H1 (cell line): ENCODE data around the gene RIMS1. TPM values are rescaled to one million over a fixed set of nuclear protein-coding genes. Genes with fewer than 3 reads are reported as not detected.

Experiments
- CTCF ChIA-PET: fragments of 300-600 bp; sonication (Branson Sonifier 250); formaldehyde crosslinking; loops from one replicate; lab custom pipeline; 2021; ENCODE audit not compliant: partially characterized antibody; lab: Charles Lee
- POLR2A ChIA-PET: fragments of 300-600 bp; sonication (Branson Sonifier 250); formaldehyde crosslinking; loops from one replicate; lab custom pipeline; 2021; ENCODE audit warnings: inconsistent platforms; ENCODE audit not compliant: partially characterized antibody; lab: Charles Lee
- DNase-seq, 2 experiments: peaks; one replicate each; pipeline versions ENCODE4 v3.0.0 to v3.0.0-alpha.2; 2010 to 2022; ENCODE audit warnings: low spot score in 2 of 2, low read depth in 1 of 2, mixed read lengths in 1 of 2
- FAIRE-seq: peaks from 2 replicates; lab custom pipeline; 2011; peaks lifted over from hg19 to GRCh38; lab: Jason Lieb, UNC
- H2AFZ ChIP-seq: 2 replicates; pipeline ENCODE4 v1.8.1; 2012; ENCODE audit warnings: low read length, inconsistent platforms
- H2AK5ac ChIP-seq: 2 replicates; pipeline ENCODE4 v1.6.1; 2013; ENCODE audit warnings: low read depth, low read length
- H2BK120ac ChIP-seq: replicated peaks from 2 replicates; pipeline ENCODE3; 2013; ENCODE audit warnings: low read depth, low read length, inconsistent platforms
- H2BK12ac ChIP-seq: 2 replicates; pipeline ENCODE4 v1.6.1; 2013; ENCODE audit warnings: low read depth, low read length
- H2BK15ac ChIP-seq: 2 replicates; pipeline ENCODE4 v1.6.1; 2013; ENCODE audit warnings: low read length
- H2BK20ac ChIP-seq: 2 replicates; pipeline ENCODE4 v1.6.1; 2013; ENCODE audit warnings: low read length
- H2BK5ac ChIP-seq: 2 replicates; pipeline ENCODE4 v1.6.1; 2013; ENCODE audit warnings: low read depth, low read length
- H3K14ac ChIP-seq: 2 replicates; pipeline ENCODE4 v1.6.1; 2013; ENCODE audit warnings: inconsistent platforms; ENCODE audit not compliant: insufficient read length
- H3K18ac ChIP-seq: 2 replicates; pipeline ENCODE4 v1.6.1; 2013; ENCODE audit warnings: low read length; ENCODE audit errors: extremely low read depth
- H3K23ac ChIP-seq: 2 replicates; pipeline ENCODE4 v1.6.1; 2013; ENCODE audit warnings: inconsistent platforms; ENCODE audit not compliant: insufficient read length
- H3K23me2 ChIP-seq: 2 replicates; pipeline ENCODE4 v1.6.1; 2013; ENCODE audit warnings: low read depth, low read length
- H3K27ac ChIP-seq: 2 replicates; pipeline ENCODE4 v1.6.1; 2011; ENCODE audit warnings: low read depth, low read length, inconsistent platforms
- H3K27me3 ChIP-seq, 4 experiments: replicated peaks in 1 of 4; 1 replicate in 1 of 4; 2 replicates in 3 of 4; pipeline versions ENCODE4 v1.6.1 to v1.8.1; 2011 to 2013; ENCODE audit warnings: low read length in 3 of 4, mild to moderate bottlenecking in 3 of 4, inconsistent platforms in 2 of 4, mixed read lengths in 2 of 4, moderate library complexity in 1 of 4; ENCODE audit not compliant: control insufficient read depth in 3 of 4, insufficient read depth in 3 of 4; ENCODE audit errors: extremely low read depth in 1 of 4
- H3K36me3 ChIP-seq, 4 experiments: 2 replicates each; pipeline versions ENCODE4 v1.6.1 to v1.8.1; 2011 to 2013; ENCODE audit warnings: mild to moderate bottlenecking in 4 of 4, low read length in 3 of 4, moderate library complexity in 2 of 4, control low read depth in 1 of 4, inconsistent platforms in 1 of 4; ENCODE audit not compliant: insufficient read depth in 4 of 4, control insufficient read depth in 2 of 4
- H3K4ac ChIP-seq: replicated peaks from 2 replicates; pipeline ENCODE3; 2013; ENCODE audit warnings: low read length, low read depth, mixed read lengths, inconsistent platforms; ENCODE audit not compliant: insufficient read length
- H3K4me1 ChIP-seq, 4 experiments: replicated peaks in 1 of 4; 1 replicate in 1 of 4; 2 replicates in 3 of 4; pipeline versions ENCODE4 v1.6.1 to v1.8.1; 2011 to 2013; ENCODE audit warnings: low read length in 3 of 4, inconsistent platforms in 2 of 4, mixed read lengths in 1 of 4; ENCODE audit not compliant: insufficient read depth in 4 of 4, control insufficient read depth in 3 of 4
- H3K4me2 ChIP-seq, 2 experiments: 2 replicates each; pipeline versions ENCODE4 v1.6.1 to v1.8.1; 2011 to 2013; ENCODE audit warnings: low read depth in 2 of 2, low read length in 2 of 2, control low read depth in 1 of 2, inconsistent platforms in 1 of 2, mild to moderate bottlenecking in 1 of 2; ENCODE audit not compliant: insufficient read depth in 1 of 2
- H3K4me3 ChIP-seq, 4 experiments: fragments of 200-600, 300-600 bp in 1 of 4; sonication (generic), shearing (Covaris generic), sonication (Bioruptor Twin) in 1 of 4; 2 replicates each; pipeline versions ENCODE4 v1.5.1 to v1.8.1; 2011 to 2016; ENCODE audit warnings: low read length in 4 of 4, low read depth in 3 of 4, control low read depth in 2 of 4, inconsistent platforms in 2 of 4, mild to moderate bottlenecking in 2 of 4, mixed read lengths in 1 of 4, moderate library complexity in 1 of 4; ENCODE audit not compliant: insufficient read depth in 2 of 4; ENCODE audit errors: extremely low read depth in 1 of 4
- H3K56ac ChIP-seq: replicated peaks from 2 replicates; pipeline ENCODE3; 2013; ENCODE audit warnings: low read depth, mild to moderate bottlenecking, mixed read lengths, low read length, inconsistent platforms; ENCODE audit not compliant: insufficient read length
- H3K79me1 ChIP-seq: 2 replicates; pipeline ENCODE4 v1.6.1; 2013; ENCODE audit warnings: low read depth, low read length, control low read depth
- H3K79me2 ChIP-seq, 2 experiments: 2 replicates each; pipeline versions ENCODE4 v1.6.1 to v1.8.1; 2012 to 2013; ENCODE audit warnings: low read length in 2 of 2, mild to moderate bottlenecking in 2 of 2, inconsistent platforms in 1 of 2; ENCODE audit not compliant: insufficient read depth in 2 of 2, control insufficient read depth in 1 of 2
- H3K9ac ChIP-seq, 4 experiments: replicated peaks in 1 of 4; 1 replicate in 1 of 4; 2 replicates in 3 of 4; pipeline versions ENCODE4 v1.6.1 to v1.8.1; 2011 to 2013; ENCODE audit warnings: low read depth in 3 of 4, low read length in 3 of 4, control low read depth in 2 of 4, mild to moderate bottlenecking in 2 of 4, moderate library complexity in 2 of 4, inconsistent platforms in 1 of 4; ENCODE audit errors: extremely low read depth in 1 of 4
- H3K9me3 ChIP-seq, 2 experiments: 2 replicates each; pipeline versions ENCODE4 v1.6.1 to v1.8.1; 2012 to 2013; ENCODE audit warnings: mild to moderate bottlenecking in 2 of 2, moderate library complexity in 2 of 2, control low read depth in 1 of 2, inconsistent platforms in 1 of 2, low read depth in 1 of 2, low read length in 1 of 2, mixed read lengths in 1 of 2; ENCODE audit not compliant: insufficient read depth in 2 of 2
- H4K20me1 ChIP-seq, 2 experiments: replicated peaks in 1 of 2; 2 replicates each; pipeline versions ENCODE3 to v1.8.1; 2011 to 2013; ENCODE audit warnings: inconsistent platforms in 2 of 2, low read length in 2 of 2, mild to moderate bottlenecking in 1 of 2; ENCODE audit not compliant: insufficient read depth in 2 of 2, control insufficient read depth in 1 of 2
- H4K5ac ChIP-seq: 2 replicates; pipeline ENCODE4 v1.6.1; 2013; ENCODE audit warnings: low read length, low read depth, mixed read lengths, inconsistent platforms; ENCODE audit not compliant: insufficient read length
- H4K8ac ChIP-seq: 2 replicates; pipeline ENCODE4 v1.8.0; 2013; ENCODE audit warnings: mild to moderate bottlenecking, moderate library complexity, low read length, inconsistent platforms; ENCODE audit not compliant: insufficient read depth; ENCODE audit errors: extremely low read depth
- H4K91ac ChIP-seq: replicated peaks from 2 replicates; pipeline ENCODE3; 2013; ENCODE audit warnings: low read length, mixed read lengths, inconsistent platforms; ENCODE audit not compliant: insufficient read length
- ASH2L ChIP-seq: fragments of 200-600, 300-600 bp; sonication (generic); IDR thresholded peaks from one replicate; pipeline ENCODE4 v1.7.1; 2017; ENCODE audit warnings: low read length
- CHD2 ChIP-seq: IDR thresholded peaks from 2 replicates; pipeline ENCODE4 v1.6.1; 2012; ENCODE audit warnings: low read length, improper control_type of control experiment
- EP300 ChIP-seq, 2 experiments: IDR thresholded peaks; 1 replicate in 1 of 2; 2 replicates in 1 of 2; pipeline ENCODE4 v1.6.1; 2011 to 2012; ENCODE audit warnings: low read depth in 2 of 2, low read length in 2 of 2, mild to moderate bottlenecking in 2 of 2, borderline replicate concordance in 1 of 2, inconsistent platforms in 1 of 2, moderate library complexity in 1 of 2
- NANOG ChIP-seq: IDR thresholded peaks from 2 replicates; pipeline ENCODE4 v1.6.1; 2011; ENCODE audit warnings: low read length, low read depth, mild to moderate bottlenecking, inconsistent platforms; ENCODE audit not compliant: insufficient read depth, poor library complexity, severe bottlenecking
- SP4 ChIP-seq: IDR thresholded peaks from 2 replicates; pipeline ENCODE4 v1.6.1; 2012; ENCODE audit warnings: low read length, inconsistent platforms
- WGBS, 2 experiments: shearing (Covaris generic) in 1 of 2; methylation state at CpG; one replicate each; pipeline versions ENCODE4 v1.1.6 to v1.1.7; 2013 to 2015; ENCODE audit warnings: low lambda C conversion rate in 2 of 2, mixed read lengths in 2 of 2, inconsistent platforms in 1 of 2, low coverage in 1 of 2, missing lambda C conversion rate in 1 of 2; ENCODE audit not compliant: insufficient replicate concordance in 2 of 2, insufficient coverage in 1 of 2, insufficient read length in 1 of 2; ENCODE audit errors: extremely low coverage in 1 of 2, missing lambda C conversion rate in 1 of 2; 5-methylcytosine and 5-hydroxymethylcytosine counted together
- polyA plus RNA-seq, 7 experiments: library from polyadenylated mRNA; depleted of rRNA in 3 of 7; stranded (reverse) in 5 of 7; unstranded in 2 of 7; fragments of >200 nt in 5 of 7; fragments of 200-250 nt in 2 of 7; gene quantifications; 1 replicate in 5 of 7; 2 replicates in 1 of 7; 4 replicates in 1 of 7; pipeline versions ENCODE4 v1.2.1 to v1.2.3, GENCODE V29; 2011 to 2013; ENCODE audit warnings: missing spikeins in 2 of 7, mixed read lengths in 2 of 7
- total RNA-seq: library from RNA; stranded (reverse); fragmentation: NEBNext Ultra II Directional; extraction: Animal tissue kit (Norgen Biotek cat#: 25700); gene quantifications from 2 replicates; pipeline ENCODE4 v1.2.1, GENCODE V29; 2021
- TF ChIP-seq, protein P1 (sequence below): IDR thresholded peaks from 2 replicates; pipeline ENCODE4 v1.6.1; 2011; ENCODE audit warnings: low read length, improper control_type of control experiment

RIMS1 gene
- total and polyA plus RNA-seq, 2 of the 8 experiments (the other 6 are each of a cell fraction or from before 2014, with no cell fraction given), result 0.63 to 2.3 TPM

DNA sequence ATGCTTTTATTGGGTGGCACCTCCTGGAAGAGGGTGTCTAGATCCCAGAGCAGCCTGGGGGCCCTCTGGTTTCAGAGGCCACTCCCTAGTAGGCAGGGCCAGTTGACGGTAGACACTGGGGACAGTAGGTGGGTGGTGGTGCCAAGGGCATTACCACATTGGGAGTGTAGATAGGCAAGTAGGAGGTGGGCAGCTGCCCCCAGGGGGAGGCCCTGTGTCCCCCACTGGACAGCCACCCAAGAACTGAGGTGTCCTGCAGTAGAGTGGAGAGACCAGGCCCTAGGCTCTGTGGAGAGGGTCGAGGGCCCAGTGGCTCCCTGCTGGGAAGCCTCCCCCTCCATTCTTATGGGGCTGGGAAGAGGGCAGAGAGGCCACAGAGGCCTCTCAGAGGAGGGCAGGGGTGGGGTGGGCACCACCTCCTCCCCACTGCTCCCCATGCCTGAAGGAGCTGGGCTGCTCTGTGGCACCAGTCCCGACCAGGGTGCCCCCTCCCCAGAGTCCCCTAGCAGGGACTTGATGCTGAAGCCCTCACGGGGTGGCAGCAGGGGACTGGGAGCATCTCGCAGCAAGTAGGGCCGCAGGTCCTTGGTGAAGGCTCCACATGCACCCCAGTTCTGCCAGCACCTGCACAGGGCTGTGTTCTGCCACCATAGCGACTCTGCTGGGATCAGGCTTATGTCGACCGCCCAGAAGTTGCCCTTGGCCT lies 430.5 kb downstream of the RIMS1 start:
- Histone ChIP-seq H4K91ac (no peak overlapping the region), H2BK15ac (no peak overlapping the region), H3K23me2 (no peaks in the 10 kb centered on the region), H2BK5ac (no peak overlapping the region), H3K4ac (no peak overlapping the region), H3K9me3 (no peaks in the 10 kb centered on the region), H2BK12ac (no peak overlapping the region), H2BK20ac (no peak overlapping the region), H4K5ac (no peak overlapping the region), H3K56ac (no peak overlapping the region), H3K4me2 (no peak overlapping the region), H3K18ac (no peak overlapping the region), H3K4me3 (no peak overlapping the region), H4K8ac (peak overlapping the region; percentile 35; the same call in 1 of the 2 replicates), H3K79me2 (no peaks in the 10 kb centered on the region), H3K4me1 (no peaks in the 10 kb centered on the region), H3K27ac (no peak overlapping the region), H3K79me1 (no peaks in the 10 kb centered on the region), H3K27me3 (no peaks in the 10 kb centered on the region), H3K36me3 (no peaks in the 10 kb centered on the region; a peak in 1 of 8 replicates), H3K14ac (no peak overlapping the region), H2AK5ac (no peak overlapping the region), H4K20me1 (no peaks in the 10 kb centered on the region), H2BK120ac (no peak overlapping the region), H2AFZ (no peak overlapping the region), H3K23ac (no peak overlapping the region), H3K9ac (no peak overlapping the region)
- 89% methylated on average over 9 of the region's 9 CpGs; no CpG with 5 or more reads in 1 of the 2 experiments for WGBS, 2 experiments
- FAIRE-seq, result no peak
- ChIA-PET POLR2A (no interaction called here), CTCF (no interaction called here)
- no peak for DNase-seq
- TF ChIP-seq, protein P1, sequence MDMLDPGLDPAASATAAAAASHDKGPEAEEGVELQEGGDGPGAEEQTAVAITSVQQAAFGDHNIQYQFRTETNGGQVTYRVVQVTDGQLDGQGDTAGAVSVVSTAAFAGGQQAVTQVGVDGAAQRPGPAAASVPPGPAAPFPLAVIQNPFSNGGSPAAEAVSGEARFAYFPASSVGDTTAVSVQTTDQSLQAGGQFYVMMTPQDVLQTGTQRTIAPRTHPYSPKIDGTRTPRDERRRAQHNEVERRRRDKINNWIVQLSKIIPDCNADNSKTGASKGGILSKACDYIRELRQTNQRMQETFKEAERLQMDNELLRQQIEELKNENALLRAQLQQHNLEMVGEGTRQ, result no peak
- no peak for TF ChIP-seq ASH2L
- TF ChIP-seq NANOG, result no peak
- no peak for TF ChIP-seq SP4
- no peak for TF ChIP-seq EP300 (IDR thresholded peaks at IDR 0.05; ENCODE audit: borderline replicate concordance in 1 of 2, low read depth in 2 of 2, low read length in 2 of 2)
- no peak for TF ChIP-seq CHD2
